IgD-negative memory B cell (primary cell): Measurements from ENCODE around the gene CEBPE. TPM values are rescaled to one million over a fixed set of nuclear protein-coding genes. Genes with fewer than 3 reads are reported as not detected.

ENCODE experiments used
- H3K27ac Mint-ChIP-seq, 3 donors: one replicate each; pipeline ENCODE4 v1.8.0; 2020 to 2022; ENCODE audit warnings: mild to moderate bottlenecking in 3 of 3, mixed read lengths in 3 of 3, moderate library complexity in 1 of 3
- H3K27me3 Mint-ChIP-seq: one replicate; pipeline ENCODE4 v1.8.0; 2021; ENCODE audit warnings: mixed read lengths
- H3K36me3 Mint-ChIP-seq: one replicate; pipeline ENCODE4 v1.8.0; 2020; ENCODE audit warnings: mild to moderate bottlenecking, mixed read lengths
- H3K4me1 Mint-ChIP-seq, 3 donors: one replicate each; pipeline ENCODE4 v1.8.0; 2020 to 2022; ENCODE audit warnings: mixed read lengths in 3 of 3, mild to moderate bottlenecking in 1 of 3
- H3K4me3 Mint-ChIP-seq, 4 donors: one replicate each; pipeline ENCODE4 v1.8.0; 2020 to 2022; ENCODE audit warnings: mild to moderate bottlenecking in 4 of 4, mixed read lengths in 4 of 4, moderate library complexity in 3 of 4
- H3K9me3 Mint-ChIP-seq, 3 donors: one replicate each; pipeline ENCODE4 v1.8.0; 2020 to 2021; ENCODE audit warnings: mixed read lengths in 3 of 3, mild to moderate bottlenecking in 1 of 3
- polyA plus RNA-seq: library from polyadenylated mRNA; unstranded; fragments of 300-500 nt; fragmentation: Illumina TruSeq; gene quantifications from one replicate; pipeline ENCODE4 v1.2.3, GENCODE V29; 2021

CEBPE gene
- polyA plus RNA-seq, 1 donor from 2014 or later, result not detected

GRCh38 chr14:23151342-23151741 is 32.3 kb upstream of the CEBPE start:
- Mint-ChIP-seq H3K9me3 (peaks cover 2 to 3% (median 2%) of the 10 kb centered on the region in 3 donors), H3K36me3 (no peaks in the 10 kb centered on the region), H3K4me3 (no peak overlapping the region), H3K27ac (no peak overlapping the region), H3K27me3 (peaks cover 8% of the 10 kb centered on the region), H3K4me1 (peaks cover 0 to 4% (median 1%) of the 10 kb centered on the region in 3 donors)

GRCh38 chr14:23149745-23150144 is 30.7 kb upstream of the CEBPE start:
- Mint-ChIP-seq H3K9me3 (peaks cover 0 to 3% (median 2%) of the 10 kb centered on the region in 3 donors), H3K4me3 (no peak overlapping the region), H3K36me3 (peaks cover 2% of the 10 kb centered on the region), H3K4me1 (peaks cover 0 to 4% (median 1%) of the 10 kb centered on the region in 3 donors), H3K27ac (no peak overlapping the region), H3K27me3 (peaks cover 8% of the 10 kb centered on the region)

- peak overlapping the region in 1 of 4 donors; percentile 67 for H3K4me3 Mint-ChIP-seq
Observed at GRCh38 chr14:23148591-23149249, 29.7 kb upstream of the CEBPE start.

GRCh38 chr14:23147676-23148075 is 28.6 kb upstream of the CEBPE start:
- Mint-ChIP-seq H3K4me1 (peaks cover 0 to 4% (median 3%) of the 10 kb centered on the region in 3 donors), H3K4me3 (no peak overlapping the region), H3K27me3 (peaks cover 8% of the 10 kb centered on the region), H3K36me3 (peaks cover 2% of the 10 kb centered on the region), H3K27ac (no peak overlapping the region), H3K9me3 (peaks cover 0 to 3% (median 2%) of the 10 kb centered on the region in 3 donors)

More at GRCh38 chr14:23148591-23149249, 29.7 kb upstream of the CEBPE start:
- Mint-ChIP-seq H3K9me3 (peaks cover 0 to 3% (median 2%) of the 10 kb centered on the region in 3 donors), H3K4me1 (peaks cover 0 to 4% (median 2%) of the 10 kb centered on the region in 3 donors), H3K27me3 (peaks cover 8% of the 10 kb centered on the region), H3K36me3 (peaks cover 2% of the 10 kb centered on the region), H3K27ac (no peak overlapping the region)

- peaks cover 8% of the 10 kb centered on the region for H3K27me3 Mint-ChIP-seq
- peaks cover 0 to 4% (median 3%) of the 10 kb centered on the region in 3 donors for H3K4me1 Mint-ChIP-seq
- H3K27ac Mint-ChIP-seq, result no peak overlapping the region
- H3K9me3 Mint-ChIP-seq, result peaks cover 0 to 3% (median 2%) of the 10 kb centered on the region in 3 donors
- H3K36me3 Mint-ChIP-seq, result peaks cover 2% of the 10 kb centered on the region
- no peak overlapping the region for H3K4me3 Mint-ChIP-seq
Observed at GRCh38 chr14:23146980-23147379, 27.9 kb upstream of the CEBPE start.

GRCh38 chr14:23146351-23146910 is 27.4 kb upstream of the CEBPE start:
- peaks cover 8% of the 10 kb centered on the region for H3K27me3 Mint-ChIP-seq
- no peak overlapping the region for H3K4me3 Mint-ChIP-seq
- H3K27ac Mint-ChIP-seq, result no peak overlapping the region
- peaks cover 2% of the 10 kb centered on the region for H3K36me3 Mint-ChIP-seq
- H3K9me3 Mint-ChIP-seq, result peaks cover 0 to 3% (median 2%) of the 10 kb centered on the region in 3 donors
- peaks cover 0 to 4% (median 3%) of the 10 kb centered on the region in 3 donors for H3K4me1 Mint-ChIP-seq

GRCh38 chr14:23145794-23146350 is 26.8 kb upstream of the CEBPE start:
- Mint-ChIP-seq H3K27me3 (peaks cover 8% of the 10 kb centered on the region), H3K4me1 (peaks cover 0 to 4% (median 3%) of the 10 kb centered on the region in 3 donors), H3K36me3 (peaks cover 2% of the 10 kb centered on the region), H3K4me3 (no peak overlapping the region), H3K27ac (no peak overlapping the region), H3K9me3 (peaks cover 0 to 3% (median 2%) of the 10 kb centered on the region in 3 donors)

GRCh38 chr14:23143911-23144310 is 24.9 kb upstream of the CEBPE start:
- no peak overlapping the region for H3K27ac Mint-ChIP-seq
- peaks cover 0 to 3% (median 2%) of the 10 kb centered on the region in 3 donors for H3K9me3 Mint-ChIP-seq
- peaks cover 0 to 4% (median 3%) of the 10 kb centered on the region in 3 donors for H3K4me1 Mint-ChIP-seq
- H3K27me3 Mint-ChIP-seq, result no peaks in the 10 kb centered on the region
- H3K4me3 Mint-ChIP-seq, result no peak overlapping the region
- H3K36me3 Mint-ChIP-seq, result peaks cover 2% of the 10 kb centered on the region

- Mint-ChIP-seq H3K36me3 (peaks cover 2% of the 10 kb centered on the region), H3K4me3 (no peak overlapping the region), H3K27ac (no peak overlapping the region), H3K9me3 (peaks cover 0 to 2% (median 0%) of the 10 kb centered on the region in 3 donors), H3K4me1 (peaks cover 0 to 2% (median 0%) of the 10 kb centered on the region in 3 donors), H3K27me3 (no peaks in the 10 kb centered on the region)
Observed at GRCh38 chr14:23142826-23143225, 23.8 kb upstream of the CEBPE start.

GRCh38 chr14:23141706-23142444 is 22.8 kb upstream of the CEBPE start:
- H3K36me3 Mint-ChIP-seq, result peaks cover 2% of the 10 kb centered on the region
- H3K27ac Mint-ChIP-seq, result no peak overlapping the region
- H3K4me3 Mint-ChIP-seq, result no peak overlapping the region
- no peaks in the 10 kb centered on the region for H3K27me3 Mint-ChIP-seq
- no peaks in the 10 kb centered on the region for H3K9me3 Mint-ChIP-seq
- peaks cover 0 to 2% (median 0%) of the 10 kb centered on the region in 3 donors for H3K4me1 Mint-ChIP-seq

GRCh38 chr14:23140371-23140770 is 21.3 kb upstream of the CEBPE start:
- no peaks in the 10 kb centered on the region for H3K9me3 Mint-ChIP-seq
- H3K4me3 Mint-ChIP-seq, result no peak overlapping the region
- H3K4me1 Mint-ChIP-seq, result peaks cover 0 to 2% (median 0%) of the 10 kb centered on the region in 3 donors
- H3K27ac Mint-ChIP-seq, result no peak overlapping the region
- H3K36me3 Mint-ChIP-seq, result no peaks in the 10 kb centered on the region
- H3K27me3 Mint-ChIP-seq, result no peaks in the 10 kb centered on the region

- H3K27ac Mint-ChIP-seq, result no peak overlapping the region
- H3K4me3 Mint-ChIP-seq, result no peak overlapping the region
- H3K4me1 Mint-ChIP-seq, result peaks cover 0 to 2% (median 0%) of the 10 kb centered on the region in 3 donors
- H3K9me3 Mint-ChIP-seq, result no peaks in the 10 kb centered on the region
- no peaks in the 10 kb centered on the region for H3K36me3 Mint-ChIP-seq
- no peaks in the 10 kb centered on the region for H3K27me3 Mint-ChIP-seq
Observed at GRCh38 chr14:23139874-23140273, 20.8 kb upstream of the CEBPE start.

GRCh38 chr14:23137813-23138535 is 18.9 kb upstream of the CEBPE start:
- Mint-ChIP-seq H3K27ac (no peak overlapping the region), H3K4me3 (no peak overlapping the region), H3K36me3 (no peaks in the 10 kb centered on the region), H3K4me1 (no peaks in the 10 kb centered on the region), H3K9me3 (no peaks in the 10 kb centered on the region), H3K27me3 (no peaks in the 10 kb centered on the region)

GRCh38 chr14:23137192-23137812 is 18.2 kb upstream of the CEBPE start:
- H3K27me3 Mint-ChIP-seq, result no peaks in the 10 kb centered on the region
- peak overlapping the region in 1 of 4 donors; percentile 81 for H3K4me3 Mint-ChIP-seq

More at GRCh38 chr14:23137192-23137812, 18.2 kb upstream of the CEBPE start:
- no peaks in the 10 kb centered on the region for H3K9me3 Mint-ChIP-seq
- no peak overlapping the region for H3K27ac Mint-ChIP-seq
- H3K4me1 Mint-ChIP-seq, result no peaks in the 10 kb centered on the region
- no peaks in the 10 kb centered on the region for H3K36me3 Mint-ChIP-seq
